ENCODE data around the gene NUB1. TPM values are rescaled to one million over a fixed set of nuclear protein-coding genes. Genes with fewer than 3 reads are reported as not detected.

The NUB1 gene
- total and polyA plus RNA-seq, 7 donors = 23.6 to 56.2 (median 46.0) TPM

GRCh38 chr7:151316896-151317295 is 24.7 kb upstream of the NUB1 start:
- WGBS, 3 donors = 57 to 64% (median 62%) methylated on average over 11 of the region's 11 CpGs
- ATAC-seq (no peak), DNase-seq (no peak)
- H3K27ac ChIP-seq = no peak overlapping the region
- no peaks in the 10 kb centered on the region for H3K36me3 ChIP-seq (ENCODE audit: insufficient read depth in 1 of 2, low read depth in 1 of 2)
- H3K4me3 ChIP-seq = no peak overlapping the region
- no peaks in the 10 kb centered on the region for H3K4me1 ChIP-seq
- intact Hi-C loops (cut with DNase I) = loop anchor here in 1 of 2 donors (5.0 kb wide), 1 partner anchor 130 kb away; no protein-coding TSS in a partner anchor
- TF ChIP-seq, protein P1, sequence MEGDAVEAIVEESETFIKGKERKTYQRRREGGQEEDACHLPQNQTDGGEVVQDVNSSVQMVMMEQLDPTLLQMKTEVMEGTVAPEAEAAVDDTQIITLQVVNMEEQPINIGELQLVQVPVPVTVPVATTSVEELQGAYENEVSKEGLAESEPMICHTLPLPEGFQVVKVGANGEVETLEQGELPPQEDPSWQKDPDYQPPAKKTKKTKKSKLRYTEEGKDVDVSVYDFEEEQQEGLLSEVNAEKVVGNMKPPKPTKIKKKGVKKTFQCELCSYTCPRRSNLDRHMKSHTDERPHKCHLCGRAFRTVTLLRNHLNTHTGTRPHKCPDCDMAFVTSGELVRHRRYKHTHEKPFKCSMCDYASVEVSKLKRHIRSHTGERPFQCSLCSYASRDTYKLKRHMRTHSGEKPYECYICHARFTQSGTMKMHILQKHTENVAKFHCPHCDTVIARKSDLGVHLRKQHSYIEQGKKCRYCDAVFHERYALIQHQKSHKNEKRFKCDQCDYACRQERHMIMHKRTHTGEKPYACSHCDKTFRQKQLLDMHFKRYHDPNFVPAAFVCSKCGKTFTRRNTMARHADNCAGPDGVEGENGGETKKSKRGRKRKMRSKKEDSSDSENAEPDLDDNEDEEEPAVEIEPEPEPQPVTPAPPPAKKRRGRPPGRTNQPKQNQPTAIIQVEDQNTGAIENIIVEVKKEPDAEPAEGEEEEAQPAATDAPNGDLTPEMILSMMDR (IDR thresholded peaks at IDR 0.05) = no peak
- no peaks in the 10 kb centered on the region for H3K9me3 ChIP-seq
- no peaks in the 10 kb centered on the region for H3K27me3 ChIP-seq (ENCODE audit: insufficient read depth in 3 of 3, low read length in 2 of 3)

DNA sequence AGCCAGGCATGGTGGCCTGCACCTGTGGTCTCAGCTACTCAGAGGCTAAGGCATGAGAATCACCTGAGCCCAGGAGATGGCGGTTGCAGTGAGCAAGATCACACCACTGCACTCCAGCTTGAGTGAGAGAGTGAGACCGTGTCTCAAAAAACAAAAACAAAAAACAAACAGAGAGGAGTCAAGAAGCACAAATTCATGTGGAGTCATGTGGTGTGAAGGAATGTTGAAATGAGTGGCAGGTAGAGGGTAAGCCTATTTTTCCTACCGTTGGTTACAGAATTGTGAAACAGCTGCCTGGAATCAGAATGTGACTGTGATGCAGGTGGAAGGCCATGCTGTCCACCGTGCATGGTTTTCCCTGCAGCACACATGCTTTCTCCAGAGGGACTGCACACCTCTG is 23.7 kb upstream of the NUB1 start:
- WGBS, 3 donors = 56 to 65% (median 60%) methylated on average over 4 of the region's 4 CpGs
- Histone ChIP-seq H3K27ac (no peak overlapping the region), H3K9me3 (no peaks in the 10 kb centered on the region), H3K27me3 (ENCODE audit: insufficient read depth in 3 of 3, low read length in 2 of 3) (no peaks in the 10 kb centered on the region), H3K4me3 (no peak overlapping the region), H3K36me3 (ENCODE audit: insufficient read depth in 1 of 2, low read depth in 1 of 2) (no peaks in the 10 kb centered on the region), H3K4me1 (no peaks in the 10 kb centered on the region)
- intact Hi-C loops (cut with DNase I) = loop anchor here in 1 of 2 donors (5.0 kb wide), 1 partner anchor 129 kb away; no protein-coding TSS in a partner anchor
- no peak for ATAC-seq
- TF ChIP-seq, protein P1 (IDR thresholded peaks at IDR 0.05) = no peak
- no peak for DNase-seq

DNA sequence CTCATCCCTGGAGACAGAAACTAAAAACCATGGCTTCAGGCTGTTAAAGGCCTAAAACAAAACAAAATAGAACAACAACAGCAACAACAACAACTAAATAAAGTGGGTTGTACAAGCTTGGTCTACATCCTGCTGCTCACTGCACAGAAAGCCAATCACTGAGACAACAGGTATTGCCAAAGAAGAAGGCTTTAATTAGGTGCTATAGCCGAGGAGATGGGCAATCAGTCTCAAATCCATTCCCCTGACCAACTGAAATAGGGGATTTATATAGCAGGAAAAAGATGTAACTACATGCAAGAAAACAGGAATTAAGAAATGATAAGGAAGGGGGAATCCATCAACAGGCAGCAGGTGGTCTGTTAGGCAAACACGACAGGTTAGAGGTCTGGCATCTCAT is 22.4 kb upstream of the NUB1 start:
- Histone ChIP-seq H3K36me3 (ENCODE audit: insufficient read depth in 1 of 2, low read depth in 1 of 2) (no peaks in the 10 kb centered on the region), H3K9me3 (no peaks in the 10 kb centered on the region), H3K27me3 (ENCODE audit: insufficient read depth in 3 of 3, low read length in 2 of 3) (no peaks in the 10 kb centered on the region), H3K27ac (no peak overlapping the region), H3K4me1 (no peaks in the 10 kb centered on the region), H3K4me3 (no peak overlapping the region)
- intact Hi-C loops (cut with DNase I) = loop anchor here in 1 of 2 donors (5.0 kb wide), 1 partner anchor 128 kb away; no protein-coding TSS in a partner anchor
- TF ChIP-seq, protein P1 (IDR thresholded peaks at IDR 0.05) = no peak
- DNase-seq (no peak), ATAC-seq (no peak)
- WGBS, 3 donors = 65 to 87% (median 87%) methylated on average over 2 of the region's 2 CpGs

DNA sequence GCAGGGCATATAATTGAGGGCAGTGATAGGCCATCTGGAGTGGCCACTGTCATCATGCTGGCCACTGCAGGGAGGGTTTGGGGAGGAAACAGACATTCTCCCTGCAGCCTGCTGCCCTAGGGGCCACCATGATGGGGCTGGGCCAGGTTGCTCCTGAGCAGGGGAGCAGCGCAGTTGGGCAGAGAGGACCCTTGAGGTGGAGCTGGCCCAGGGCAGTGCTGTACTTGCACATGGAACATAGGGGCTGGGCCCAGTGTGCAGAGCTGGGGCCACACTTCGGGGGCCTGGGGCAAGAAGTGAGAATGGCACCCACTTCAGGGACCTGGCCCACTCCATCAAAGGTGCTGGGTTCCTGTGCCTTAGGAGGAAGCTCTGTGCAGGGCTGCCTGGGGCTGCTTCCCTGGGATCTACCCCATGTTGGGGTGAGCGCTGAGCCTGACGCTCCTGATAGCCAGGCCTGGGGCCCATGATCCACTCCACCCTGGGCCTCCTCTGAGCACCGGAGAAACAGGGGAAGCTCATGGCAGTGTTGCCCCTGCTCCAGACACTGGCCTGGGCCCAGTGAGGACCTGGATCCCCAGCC is 21.3 kb upstream of the NUB1 start:
- Histone ChIP-seq H3K27ac (no peak overlapping the region), H3K36me3 (ENCODE audit: insufficient read depth in 1 of 2, low read depth in 1 of 2) (no peaks in the 10 kb centered on the region), H3K4me1 (no peaks in the 10 kb centered on the region), H3K27me3 (ENCODE audit: insufficient read depth in 3 of 3, low read length in 2 of 3) (no peaks in the 10 kb centered on the region), H3K4me3 (no peak overlapping the region), H3K9me3 (no peaks in the 10 kb centered on the region)
- TF ChIP-seq, protein P1 (IDR thresholded peaks at IDR 0.05) = no peak
- intact Hi-C loops (cut with DNase I) = no loop called here
- DNase-seq (no peak), ATAC-seq (no peak)
- WGBS, 3 donors = 91 to 98% (median 94%) methylated on average over 5 of the region's 5 CpGs

GRCh38 chr7:151321341-151321740 is 20.3 kb upstream of the NUB1 start:
- no peak for DNase-seq
- Histone ChIP-seq H3K9me3 (no peaks in the 10 kb centered on the region), H3K4me1 (no peaks in the 10 kb centered on the region), H3K36me3 (ENCODE audit: insufficient read depth in 1 of 2, low read depth in 1 of 2) (no peaks in the 10 kb centered on the region), H3K27ac (no peak overlapping the region), H3K27me3 (ENCODE audit: insufficient read depth in 3 of 3, low read length in 2 of 3) (no peaks in the 10 kb centered on the region), H3K4me3 (no peak overlapping the region)
- TF ChIP-seq, protein P1 (IDR thresholded peaks at IDR 0.05) = no peak
- WGBS, 3 donors = 69 to 88% (median 77%) methylated on average over 2 to 3 of the region's 3 CpGs
- intact Hi-C loops (cut with DNase I) = no loop called here
- no peak for ATAC-seq
